Measurements from ENCODE around the gene TMEM120B.

GRCh38 chr12:121713793-121714192 lies 1.2 kb downstream of the TMEM120B start:
- TF ChIP-seq SUZ12 (IDR thresholded peaks at IDR 0.05; ENCODE audit: extremely low read depth, insufficient read depth, insufficient read length) (no peak), YY1 (IDR thresholded peaks at IDR 0.05; ENCODE audit: insufficient read depth, insufficient read length) (no peak), ZNF274 (IDR thresholded peaks at IDR 0.05; ENCODE audit: low read depth, low read length) (no peak)

Data from NT2/D1 (cell line).